Endometrial microvascular endothelial cells (primary cell): ENCODE results near the gene MYH6. TPM values are rescaled to one million over a fixed set of nuclear protein-coding genes. Genes with fewer than 3 reads are reported as not detected.
"Not testable (repeated sequence)": the region's sequence is repeated elsewhere in the genome, so short reads cannot be mapped to it uniquely, and the experiment has no call there.

Source experiments
- in situ Hi-C: cut with HindIII; loops from 2 replicates; pipeline ENCODE4 v1.10.0; 2017; ENCODE audit warnings: low sequenced_read_pairs, low pct_unique_long_range_greater_than_20kb; ENCODE audit errors: inconsistent ontology term
- total RNA-seq: library from RNA; depleted of rRNA; stranded (reverse); fragments of >200 nt; gene quantifications from one replicate; pipeline ENCODE4 v1.2.3, GENCODE V29; 2015; ENCODE audit errors: inconsistent ontology term

The MYH6 gene
- total RNA-seq, 1 donor from 2014 or later = not detected

GRCh38 chr14:23437133-23438100, 29.3 kb upstream of the MYH6 start:
- in situ Hi-C loops = no loop called here

GRCh38 chr14:23436327-23437132, 28.5 kb upstream of the MYH6 start:
- in situ Hi-C loops = no loop called here

- in situ Hi-C loops = no loop called here
Observed at GRCh38 chr14:23435543-23436326, 27.7 kb upstream of the MYH6 start, which contains the start of gene MYH7. Gene MYH7 (minus strand): TSS chr14:23435660. CDS start chr14:23433732, 1,928 bp downstream.

- in situ Hi-C loops = no loop called here
Observed at GRCh38 chr14:23434488-23435222, 26.6 kb upstream of the MYH6 start.

GRCh38 chr14:23433457-23433856, 25.4 kb upstream of the MYH6 start:
- in situ Hi-C loops = no loop called here

- in situ Hi-C loops = no loop called here
Observed at GRCh38 chr14:23432946-23433345, 24.9 kb upstream of the MYH6 start.

- in situ Hi-C loops = no loop called here
Observed at GRCh38 chr14:23432102-23432925, 24.2 kb upstream of the MYH6 start.

- in situ Hi-C loops = no loop called here
Observed at GRCh38 chr14:23431486-23431885, 23.4 kb upstream of the MYH6 start.

- in situ Hi-C loops = no loop called here
Observed at GRCh38 chr14:23430723-23431085, 22.6 kb upstream of the MYH6 start.

GRCh38 chr14:23430016-23430722, 22.1 kb upstream of the MYH6 start:
- in situ Hi-C loops = no loop called here

- in situ Hi-C loops = no loop called here
Observed at GRCh38 chr14:23428686-23429495, 20.8 kb upstream of the MYH6 start.

GRCh38 chr14:23425798-23426197, 17.7 kb upstream of the MYH6 start:
- in situ Hi-C loops = not testable (repeated sequence)

- in situ Hi-C loops = no loop called here
Observed at GRCh38 chr14:23425169-23425568, 17.1 kb upstream of the MYH6 start.

GRCh38 chr14:23423657-23424056, 15.6 kb upstream of the MYH6 start:
- in situ Hi-C loops = no loop called here

- in situ Hi-C loops = no loop called here
Observed at GRCh38 chr14:23421594-23421993, 13.5 kb upstream of the MYH6 start.

GRCh38 chr14:23419646-23420045, 11.6 kb upstream of the MYH6 start:
- in situ Hi-C loops = not testable (repeated sequence)
